Prostate gland (tissue), 2 donors: ENCODE results near the gene RBM47. TPM values are rescaled to one million over a fixed set of nuclear protein-coding genes. Genes with fewer than 3 reads are reported as not detected.

Source experiments
- DNase-seq: peaks from one replicate; pipeline ENCODE4 v3.0.0-alpha.2; 2019; ENCODE audit warnings: low spot score
- H3K27ac ChIP-seq, 2 donors: fragments of 200-600 bp; sonication (generic); 2 replicates each; pipeline ENCODE4 v1.5.1; 2017 to 2019
- H3K27me3 ChIP-seq: fragments of 200-600 bp; sonication (generic); replicated peaks from 2 replicates; pipeline ENCODE4 v1.5.1; 2019; ENCODE audit not compliant: insufficient read depth
- H3K36me3 ChIP-seq, 2 donors: fragments of 200-600 bp; sonication (generic); 1 replicate in 1 of 2; 2 replicates in 1 of 2; pipeline versions ENCODE4 v1.5.1 to v1.8.1; 2017 to 2019
- H3K4me1 ChIP-seq: fragments of 200-600 bp; sonication (generic); replicated peaks from 2 replicates; pipeline ENCODE4 v1.5.1; 2019
- H3K4me3 ChIP-seq, 2 donors: fragments of 200-600 bp; sonication (generic); 2 replicates each; pipeline ENCODE4 v1.5.1; 2017 to 2019
- H3K9me3 ChIP-seq: fragments of 200-600 bp; sonication (generic); 2 replicates; pipeline ENCODE4 v1.5.1; 2017
- POLR2A ChIP-seq: fragments of 450-650 bp; IDR thresholded peaks from one replicate; pipeline ENCODE4 v1.6.1; 2016; ENCODE audit warnings: antibody characterized with exemption, mild to moderate bottlenecking
- POLR2AphosphoS5 ChIP-seq: sonication (generic); formaldehyde crosslinking; IDR thresholded peaks from one replicate; pipeline ENCODE4 v1.6.1; 2017; ENCODE audit warnings: antibody characterized with exemption
- WGBS: methylation state at CpG from one replicate; pipeline ENCODE4 v1.1.5; 2018; 5-methylcytosine and 5-hydroxymethylcytosine counted together
- intact Hi-C: fragments of 100-400 bp; cut with DNase I; formaldehyde crosslinking; loops from one replicate; pipeline ENCODE4 v1.14.2; 2022
- total RNA-seq, 2 donors: library from RNA; depleted of rRNA; stranded (reverse); fragments of >200 nt; gene quantifications; one replicate each; pipeline ENCODE4 v1.1.0, GENCODE V29; 2016
- TF ChIP-seq, protein P1 (sequence below), 4 experiments: fragments of 200-600 bp in 2 of 4; fragments of 450-650 bp in 2 of 4; sonication (generic) in 2 of 4; IDR thresholded peaks; 1 replicate in 3 of 4; 2 replicates in 1 of 4; pipeline ENCODE4 v1.5.1; 2016 to 2019; ENCODE audit warnings: antibody characterized with exemption in 4 of 4, mild to moderate bottlenecking in 2 of 4, moderate library complexity in 2 of 4

RBM47 gene
- total RNA-seq, 2 donors from 2014 or later, result 241 to 302 TPM

DNA sequence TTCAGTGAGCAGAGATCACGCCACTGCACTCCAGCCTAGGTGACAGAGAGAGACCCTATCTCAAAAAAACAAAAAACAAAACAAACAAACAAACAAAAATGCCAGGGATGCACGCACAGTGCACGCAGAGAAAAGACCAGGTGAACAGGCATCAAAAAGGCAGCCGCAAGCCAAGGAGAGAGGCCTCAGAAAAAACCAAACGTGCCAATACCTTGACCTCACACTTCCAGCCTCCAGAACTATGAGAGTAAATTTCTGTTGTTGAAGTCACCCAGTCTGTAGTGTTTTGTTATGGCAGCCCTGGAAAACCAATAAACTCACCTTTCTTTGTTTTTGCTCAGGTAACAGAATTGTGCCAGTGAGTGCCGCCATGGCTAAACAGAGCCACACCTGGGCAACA is 228.6 kb downstream of the RBM47 start:
- Histone ChIP-seq H3K27me3 (no peaks in the 10 kb centered on the region), H3K27ac (no peak overlapping the region), H3K36me3 (no peaks in the 10 kb centered on the region), H3K4me3 (no peak overlapping the region), H3K4me1 (peaks cover 9% of the 10 kb centered on the region), H3K9me3 (no peaks in the 10 kb centered on the region)
- no peak for DNase-seq
- WGBS, result 96% methylated on average over 6 of the region's 6 CpGs
- no peak for TF ChIP-seq POLR2AphosphoS5
- no peak for TF ChIP-seq POLR2A
- TF ChIP-seq, protein P1, sequence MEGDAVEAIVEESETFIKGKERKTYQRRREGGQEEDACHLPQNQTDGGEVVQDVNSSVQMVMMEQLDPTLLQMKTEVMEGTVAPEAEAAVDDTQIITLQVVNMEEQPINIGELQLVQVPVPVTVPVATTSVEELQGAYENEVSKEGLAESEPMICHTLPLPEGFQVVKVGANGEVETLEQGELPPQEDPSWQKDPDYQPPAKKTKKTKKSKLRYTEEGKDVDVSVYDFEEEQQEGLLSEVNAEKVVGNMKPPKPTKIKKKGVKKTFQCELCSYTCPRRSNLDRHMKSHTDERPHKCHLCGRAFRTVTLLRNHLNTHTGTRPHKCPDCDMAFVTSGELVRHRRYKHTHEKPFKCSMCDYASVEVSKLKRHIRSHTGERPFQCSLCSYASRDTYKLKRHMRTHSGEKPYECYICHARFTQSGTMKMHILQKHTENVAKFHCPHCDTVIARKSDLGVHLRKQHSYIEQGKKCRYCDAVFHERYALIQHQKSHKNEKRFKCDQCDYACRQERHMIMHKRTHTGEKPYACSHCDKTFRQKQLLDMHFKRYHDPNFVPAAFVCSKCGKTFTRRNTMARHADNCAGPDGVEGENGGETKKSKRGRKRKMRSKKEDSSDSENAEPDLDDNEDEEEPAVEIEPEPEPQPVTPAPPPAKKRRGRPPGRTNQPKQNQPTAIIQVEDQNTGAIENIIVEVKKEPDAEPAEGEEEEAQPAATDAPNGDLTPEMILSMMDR (IDR thresholded peaks at IDR 0.05), result no peak
- intact Hi-C loops, result no loop called here

DNA sequence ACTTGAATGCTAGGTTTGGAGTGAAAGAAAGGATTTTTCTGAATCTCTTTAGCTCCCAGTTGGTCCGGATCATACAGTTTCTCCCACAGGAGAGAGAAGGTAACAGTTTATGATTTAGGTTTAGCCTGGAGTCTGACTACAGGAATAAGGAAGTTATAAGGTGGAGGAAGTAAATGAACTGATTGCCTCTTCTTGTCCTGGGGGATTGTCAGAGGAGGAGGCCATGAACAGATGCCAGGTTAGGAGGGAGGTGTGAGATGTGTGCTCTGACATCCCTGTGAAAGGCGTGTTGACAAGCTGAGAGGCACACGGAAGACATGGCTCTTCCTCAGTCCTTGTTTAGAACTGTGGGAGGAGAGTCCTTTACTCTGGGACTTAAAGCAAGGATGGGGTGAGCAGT is 230.1 kb downstream of the RBM47 start:
- Histone ChIP-seq H3K9me3 (no peaks in the 10 kb centered on the region), H3K4me3 (no peak overlapping the region), H3K36me3 (no peaks in the 10 kb centered on the region), H3K27ac (peak overlapping the region in 1 of 2 donors; percentile 37), H3K4me1 (peaks cover 3% of the 10 kb centered on the region), H3K27me3 (no peaks in the 10 kb centered on the region)
- 63% methylated on average over 3 of the region's 3 CpGs for WGBS
- intact Hi-C loops, result no loop called here
- TF ChIP-seq POLR2A, result no peak
- no peak for TF ChIP-seq POLR2AphosphoS5
- TF ChIP-seq, protein P1 (IDR thresholded peaks at IDR 0.05), result no peak
- no peak for DNase-seq

DNA sequence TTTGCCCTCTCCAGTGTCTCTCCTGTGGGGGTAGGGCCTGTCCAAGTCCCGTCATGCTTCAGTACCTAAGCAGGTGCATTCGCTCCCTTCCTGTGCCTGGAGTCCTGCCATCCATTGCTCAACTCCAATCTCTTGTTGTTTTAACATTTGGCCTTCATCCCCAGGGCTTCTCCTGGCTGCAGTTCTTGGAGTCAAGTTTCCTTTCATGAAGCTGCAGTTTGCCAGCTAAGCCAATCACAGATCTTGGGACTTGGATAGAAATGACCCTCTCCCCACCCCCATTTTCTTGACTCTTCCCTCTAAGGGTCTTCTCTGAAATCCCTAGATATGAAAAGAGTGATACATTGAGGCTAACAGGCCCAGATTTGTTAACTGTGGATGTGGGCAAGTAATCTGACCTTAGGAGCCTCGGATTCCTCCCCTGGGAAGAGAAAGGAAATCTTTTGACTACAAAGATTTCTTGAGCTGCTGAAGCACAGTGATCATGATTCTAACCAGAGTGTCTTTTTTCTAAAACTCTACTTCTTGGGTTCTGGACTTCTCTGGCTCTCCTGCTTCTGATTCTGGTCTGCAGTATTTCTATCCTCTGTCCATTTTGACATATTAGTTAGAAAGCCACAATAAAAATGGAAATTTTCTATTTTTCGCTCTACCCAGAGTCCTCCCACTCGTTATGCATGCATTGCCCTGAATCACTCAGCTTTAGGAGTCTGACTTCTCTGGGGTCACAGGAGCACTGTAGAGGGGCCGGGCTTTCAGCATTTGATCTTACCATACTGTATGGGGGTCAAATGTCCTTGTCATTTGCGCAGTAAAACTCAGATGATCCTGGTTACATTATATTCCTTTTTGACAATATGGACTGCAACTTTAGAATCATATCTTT is 233.5 kb downstream of the RBM47 start:
- TF ChIP-seq, protein P1 (IDR thresholded peaks at IDR 0.05), result no peak
- TF ChIP-seq POLR2AphosphoS5, result peak; percentile 91
- intact Hi-C loops, result no loop called here
- DNase-seq, result peak; percentile 93
- H3K4me3 ChIP-seq, result no peak overlapping the region
- H3K9me3 ChIP-seq, result no peaks in the 10 kb centered on the region
- no peaks in the 10 kb centered on the region for H3K27me3 ChIP-seq
- H3K4me1 ChIP-seq, result no peaks in the 10 kb centered on the region
- H3K27ac ChIP-seq, result peak overlapping the region; percentile 26 to 43
- WGBS, result 59% methylated on average over 7 of the region's 7 CpGs
- H3K36me3 ChIP-seq, result no peaks in the 10 kb centered on the region

DNA sequence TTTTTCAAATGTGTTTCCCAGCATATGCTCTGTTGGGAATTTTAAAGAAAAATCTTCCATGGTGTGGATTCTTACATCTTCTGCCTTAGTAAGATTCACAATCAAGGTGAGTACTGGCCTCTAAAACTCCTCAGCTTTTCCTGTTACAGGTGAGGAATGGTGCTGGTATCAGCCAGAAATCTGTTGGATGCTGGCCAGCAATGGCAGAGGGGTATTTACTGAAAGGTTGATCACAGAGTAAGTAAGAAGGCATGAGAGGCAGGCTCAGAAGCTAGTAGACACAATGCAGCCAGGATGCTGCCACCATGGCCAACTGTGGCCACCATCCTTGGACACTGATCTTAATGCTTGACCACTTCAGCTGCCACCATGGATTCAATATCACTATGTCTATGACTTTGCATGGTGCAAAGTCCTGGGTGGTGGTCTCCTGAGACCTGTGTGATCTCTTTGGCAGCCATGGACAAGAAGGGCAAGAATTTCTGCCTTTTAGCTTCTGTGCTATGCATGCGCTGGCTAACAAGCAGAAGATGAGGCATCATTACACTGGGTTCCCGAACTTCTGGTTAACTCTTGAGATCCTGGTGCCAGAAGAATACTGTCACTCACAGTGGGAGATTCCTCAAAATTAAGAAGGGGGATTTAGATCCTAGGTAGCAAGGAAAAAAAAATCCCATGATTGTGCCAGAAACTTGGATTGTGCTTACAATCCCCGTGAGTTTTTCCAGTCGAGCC is 234.3 kb downstream of the RBM47 start:
- no peaks in the 10 kb centered on the region for H3K9me3 ChIP-seq
- no peak overlapping the region for H3K4me3 ChIP-seq
- no peak for DNase-seq
- peak overlapping the region in 1 of 2 donors; percentile 43 for H3K27ac ChIP-seq
- WGBS, result 32% methylated on average over 4 of the region's 4 CpGs
- no peak for TF ChIP-seq POLR2AphosphoS5
- TF ChIP-seq POLR2A, result no peak
- TF ChIP-seq, protein P1 (IDR thresholded peaks at IDR 0.05), result no peak
- no peaks in the 10 kb centered on the region for H3K36me3 ChIP-seq
- H3K27me3 ChIP-seq, result no peaks in the 10 kb centered on the region
- no peaks in the 10 kb centered on the region for H3K4me1 ChIP-seq
- intact Hi-C loops, result no loop called here
